HEK293 (cell line): Measurements from ENCODE around the gene SWT1.

ENCODE experiments used
- CTCF ChIP-seq: fragments of 450-650 bp; formaldehyde crosslinking; IDR thresholded peaks from 2 replicates; pipeline ENCODE4 v1.5.1; 2016; ENCODE audit warnings: missing biosample characterization, missing genetic modification characterization
- ZFP37 ChIP-seq: fragments of 450-650 bp; formaldehyde crosslinking; IDR thresholded peaks from 2 replicates; pipeline ENCODE4 v1.5.1; 2016; ENCODE audit warnings: missing biosample characterization, missing genetic modification characterization
- ZNF473 ChIP-seq: fragments of 450-650 bp; formaldehyde crosslinking; IDR thresholded peaks from 2 replicates; pipeline ENCODE4 v1.5.1; 2017; ENCODE audit warnings: missing biosample characterization, missing genetic modification characterization
- ZNF510 ChIP-seq: fragments of 450-650 bp; formaldehyde crosslinking; IDR thresholded peaks from 2 replicates; pipeline ENCODE4 v1.5.1; 2018; ENCODE audit warnings: mild to moderate bottlenecking, missing genetic modification characterization, missing biosample characterization; ENCODE audit not compliant: insufficient replicate concordance

- TF ChIP-seq ZNF473 (no peak), ZNF510 (tag by site-specific recombination) (no peak), CTCF (tag by site-specific recombination) (no peak), ZFP37 (tag by site-specific recombination) (no peak)
Observed at GRCh38 chr1:185262151-185262550, 105.2 kb downstream of the SWT1 start.
